ENCODE measurements around the gene DERL2. TPM values are rescaled to one million over a fixed set of nuclear protein-coding genes. Genes with fewer than 3 reads are reported as not detected.
"Not testable (repeated sequence)": the region's sequence is repeated elsewhere in the genome, so short reads cannot be mapped to it uniquely, and the experiment has no call there.

Gene DERL2
- total RNA-seq, 4 donors from 2014 or later = 4.6 to 37.5 (median 21.7) TPM

GRCh38 chr17:5434984-5435383 is 51.0 kb downstream of the DERL2 start:
- intact Hi-C loops (cut with DNase I; ENCODE audit: low total_unique reads) = no loop called here

GRCh38 chr17:5431949-5432556 is 53.9 kb downstream of the DERL2 start:
- in situ Hi-C loops (cut with MboI; ENCODE audit: low pct_ligation_motif_present in 1 of 4, low pct_unique_long_range_greater_than_20kb in 1 of 4, low sequenced_read_pairs in 3 of 4) = no loop called here
- WGBS, 2 donors (ENCODE audit: low coverage in 1 of 2) = 76% methylated on average over 3 of the region's 3 CpGs; no CpG with 5 or more reads in 1 of the 2 donors

More at GRCh38 chr17:5434984-5435383, 51.0 kb downstream of the DERL2 start:
- Histone ChIP-seq H3K36me3 (peaks cover 0 to 39% (median 11%) of the 10 kb centered on the region in 4 donors), H3K27ac (no peak overlapping the region), H3K4me3 (no peak overlapping the region), H3K9me3 (no peaks in the 10 kb centered on the region), H3K27me3 (no peaks in the 10 kb centered on the region), H3K4me1 (peaks cover 5 to 29% (median 15%) of the 10 kb centered on the region in 4 donors)
- in situ Hi-C loops (cut with MboI; ENCODE audit: low pct_ligation_motif_present in 1 of 4, low pct_unique_long_range_greater_than_20kb in 1 of 4, low sequenced_read_pairs in 3 of 4) = no loop called here
- DNase-seq = no peak
- no peak for TF ChIP-seq POLR2A (IDR thresholded peaks at IDR 0.05)
- TF ChIP-seq POLR2AphosphoS5 (IDR thresholded peaks at IDR 0.05) = no peak
- no peak for TF ChIP-seq CTCF (IDR thresholded peaks at IDR 0.05)
- no peak for TF ChIP-seq EP300 (IDR thresholded peaks at IDR 0.05; ENCODE audit: low read depth)
- WGBS, 2 donors (ENCODE audit: low coverage in 1 of 2) = 95 to 100% methylated on average over 1 to 2 of the region's 2 CpGs

GRCh38 chr17:5431234-5431633 is 54.7 kb downstream of the DERL2 start:
- H3K4me3 ChIP-seq; in situ Hi-C loops (cut with MboI; ENCODE audit: low pct_ligation_motif_present in 1 of 4, low pct_unique_long_range_greater_than_20kb in 1 of 4, low sequenced_read_pairs in 3 of 4); H3K27me3 ChIP-seq; intact Hi-C loops (cut with DNase I; ENCODE audit: low total_unique reads); H3K27ac ChIP-seq; DNase-seq; H3K9me3 ChIP-seq; H3K4me1 ChIP-seq: not testable (repeated sequence)
- H3K36me3 ChIP-seq = peaks cover 0 to 54% (median 23%) of the 10 kb centered on the region in 4 donors
- 79 to 80% methylated on average over 1 to 5 of the region's 5 CpGs for WGBS, 2 donors (ENCODE audit: low coverage in 1 of 2)

More at GRCh38 chr17:5431949-5432556, 53.9 kb downstream of the DERL2 start:
- peaks cover 0 to 9% (median 2%) of the 10 kb centered on the region in 4 donors for H3K4me1 ChIP-seq
- no peaks in the 10 kb centered on the region for H3K27me3 ChIP-seq
- no peak overlapping the region for H3K4me3 ChIP-seq
- peaks cover 0 to 52% (median 19%) of the 10 kb centered on the region in 4 donors for H3K36me3 ChIP-seq
- H3K9me3 ChIP-seq = no peaks in the 10 kb centered on the region
- DNase-seq = no peak
- TF ChIP-seq EP300 (IDR thresholded peaks at IDR 0.05; ENCODE audit: low read depth) = no peak
- TF ChIP-seq POLR2AphosphoS5 (IDR thresholded peaks at IDR 0.05) = no peak
- no peak for TF ChIP-seq CTCF (IDR thresholded peaks at IDR 0.05)
- TF ChIP-seq POLR2A (IDR thresholded peaks at IDR 0.05) = no peak
- intact Hi-C loops (cut with DNase I; ENCODE audit: low total_unique reads) = no loop called here
- H3K27ac ChIP-seq = no peak overlapping the region

- 86 to 100% methylated on average over 1 to 3 of the region's 3 CpGs for WGBS, 2 donors (ENCODE audit: low coverage in 1 of 2)
- Histone ChIP-seq H3K27ac (no peak overlapping the region), H3K4me3 (no peak overlapping the region), H3K4me1 (no peaks in the 10 kb centered on the region), H3K27me3 (no peaks in the 10 kb centered on the region), H3K9me3 (no peaks in the 10 kb centered on the region), H3K36me3 (peaks cover 0 to 58% (median 26%) of the 10 kb centered on the region in 4 donors)
- in situ Hi-C loops (cut with MboI; ENCODE audit: low pct_ligation_motif_present in 1 of 4, low pct_unique_long_range_greater_than_20kb in 1 of 4, low sequenced_read_pairs in 3 of 4) (no loop called here), intact Hi-C loops (cut with DNase I; ENCODE audit: low total_unique reads) (no loop called here)
- DNase-seq = no peak
- TF ChIP-seq POLR2A (IDR thresholded peaks at IDR 0.05) = no peak
- no peak for TF ChIP-seq CTCF (IDR thresholded peaks at IDR 0.05)
- TF ChIP-seq POLR2AphosphoS5 (IDR thresholded peaks at IDR 0.05) = no peak
- TF ChIP-seq EP300 (IDR thresholded peaks at IDR 0.05; ENCODE audit: low read depth) = no peak
These were observed 55.5 kb downstream of the DERL2 start for GRCh38 chr17:5430413-5430999.
